ENCODE data around the gene DISP3. TPM values are rescaled to one million over a fixed set of nuclear protein-coding genes. Genes with fewer than 3 reads are reported as not detected.

DISP3 gene
- total and polyA plus RNA-seq, 9 of the 15 experiments (the other 6 are each of a cell fraction or from before 2014, with no cell fraction given): 0.03 to 0.19 (median 0.15) TPM; not detected in 5

DNA sequence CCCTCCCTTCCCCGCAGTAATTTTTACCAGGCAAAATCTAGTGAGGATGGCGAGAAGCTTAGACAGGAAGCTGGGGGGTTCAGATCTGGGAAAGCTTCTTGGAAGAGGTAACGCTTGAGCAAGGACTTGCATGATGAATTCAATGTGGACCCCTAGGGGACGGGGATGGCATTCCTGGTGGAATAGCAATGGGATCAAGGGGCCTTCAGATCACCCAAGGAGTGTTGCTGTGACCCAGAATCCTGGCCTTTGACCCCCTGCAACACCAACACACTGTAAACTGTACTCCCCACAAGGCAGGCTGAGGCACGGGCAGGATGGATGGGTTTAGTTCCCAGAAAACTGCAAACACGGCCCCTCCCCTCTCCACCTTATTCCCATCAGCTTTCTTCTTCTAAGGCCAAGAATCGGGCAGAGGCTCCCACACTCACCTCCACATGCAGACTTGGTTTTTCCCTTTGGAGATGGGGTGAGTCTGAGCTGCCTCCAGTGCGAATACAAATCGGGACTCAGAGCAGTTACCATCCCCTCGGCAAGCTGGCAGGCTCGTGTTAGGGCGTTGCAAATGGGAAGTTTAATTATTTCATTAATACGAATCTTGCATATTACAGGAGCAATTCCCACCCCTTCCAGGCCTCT is 20.1 kb downstream of the DISP3 start (continued):
- TF ChIP-seq, protein P1, sequence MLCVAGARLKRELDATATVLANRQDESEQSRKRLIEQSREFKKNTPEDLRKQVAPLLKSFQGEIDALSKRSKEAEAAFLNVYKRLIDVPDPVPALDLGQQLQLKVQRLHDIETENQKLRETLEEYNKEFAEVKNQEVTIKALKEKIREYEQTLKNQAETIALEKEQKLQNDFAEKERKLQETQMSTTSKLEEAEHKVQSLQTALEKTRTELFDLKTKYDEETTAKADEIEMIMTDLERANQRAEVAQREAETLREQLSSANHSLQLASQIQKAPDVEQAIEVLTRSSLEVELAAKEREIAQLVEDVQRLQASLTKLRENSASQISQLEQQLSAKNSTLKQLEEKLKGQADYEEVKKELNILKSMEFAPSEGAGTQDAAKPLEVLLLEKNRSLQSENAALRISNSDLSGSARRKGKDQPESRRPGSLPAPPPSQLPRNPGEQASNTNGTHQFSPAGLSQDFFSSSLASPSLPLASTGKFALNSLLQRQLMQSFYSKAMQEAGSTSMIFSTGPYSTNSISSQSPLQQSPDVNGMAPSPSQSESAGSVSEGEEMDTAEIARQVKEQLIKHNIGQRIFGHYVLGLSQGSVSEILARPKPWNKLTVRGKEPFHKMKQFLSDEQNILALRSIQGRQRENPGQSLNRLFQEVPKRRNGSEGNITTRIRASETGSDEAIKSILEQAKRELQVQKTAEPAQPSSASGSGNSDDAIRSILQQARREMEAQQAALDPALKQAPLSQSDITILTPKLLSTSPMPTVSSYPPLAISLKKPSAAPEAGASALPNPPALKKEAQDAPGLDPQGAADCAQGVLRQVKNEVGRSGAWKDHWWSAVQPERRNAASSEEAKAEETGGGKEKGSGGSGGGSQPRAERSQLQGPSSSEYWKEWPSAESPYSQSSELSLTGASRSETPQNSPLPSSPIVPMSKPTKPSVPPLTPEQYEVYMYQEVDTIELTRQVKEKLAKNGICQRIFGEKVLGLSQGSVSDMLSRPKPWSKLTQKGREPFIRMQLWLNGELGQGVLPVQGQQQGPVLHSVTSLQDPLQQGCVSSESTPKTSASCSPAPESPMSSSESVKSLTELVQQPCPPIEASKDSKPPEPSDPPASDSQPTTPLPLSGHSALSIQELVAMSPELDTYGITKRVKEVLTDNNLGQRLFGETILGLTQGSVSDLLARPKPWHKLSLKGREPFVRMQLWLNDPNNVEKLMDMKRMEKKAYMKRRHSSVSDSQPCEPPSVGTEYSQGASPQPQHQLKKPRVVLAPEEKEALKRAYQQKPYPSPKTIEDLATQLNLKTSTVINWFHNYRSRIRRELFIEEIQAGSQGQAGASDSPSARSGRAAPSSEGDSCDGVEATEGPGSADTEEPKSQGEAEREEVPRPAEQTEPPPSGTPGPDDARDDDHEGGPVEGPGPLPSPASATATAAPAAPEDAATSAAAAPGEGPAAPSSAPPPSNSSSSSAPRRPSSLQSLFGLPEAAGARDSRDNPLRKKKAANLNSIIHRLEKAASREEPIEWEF (CRISPR knock-in tag; IDR thresholded peaks at IDR 0.05): no peak
- TF ChIP-seq, protein P2, sequence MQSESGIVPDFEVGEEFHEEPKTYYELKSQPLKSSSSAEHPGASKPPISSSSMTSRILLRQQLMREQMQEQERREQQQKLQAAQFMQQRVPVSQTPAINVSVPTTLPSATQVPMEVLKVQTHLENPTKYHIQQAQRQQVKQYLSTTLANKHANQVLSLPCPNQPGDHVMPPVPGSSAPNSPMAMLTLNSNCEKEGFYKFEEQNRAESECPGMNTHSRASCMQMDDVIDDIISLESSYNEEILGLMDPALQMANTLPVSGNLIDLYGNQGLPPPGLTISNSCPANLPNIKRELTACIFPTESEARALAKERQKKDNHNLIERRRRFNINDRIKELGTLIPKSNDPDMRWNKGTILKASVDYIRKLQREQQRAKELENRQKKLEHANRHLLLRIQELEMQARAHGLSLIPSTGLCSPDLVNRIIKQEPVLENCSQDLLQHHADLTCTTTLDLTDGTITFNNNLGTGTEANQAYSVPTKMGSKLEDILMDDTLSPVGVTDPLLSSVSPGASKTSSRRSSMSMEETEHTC (IDR thresholded peaks at IDR 0.05): no peak
- no peak for TF ChIP-seq ZBTB17 (CRISPR knock-in tag; IDR thresholded peaks at IDR 0.05)
- no peak for TF ChIP-seq BACH1 (tag; IDR thresholded peaks at IDR 0.05)
- TF ChIP-seq, protein P3, sequence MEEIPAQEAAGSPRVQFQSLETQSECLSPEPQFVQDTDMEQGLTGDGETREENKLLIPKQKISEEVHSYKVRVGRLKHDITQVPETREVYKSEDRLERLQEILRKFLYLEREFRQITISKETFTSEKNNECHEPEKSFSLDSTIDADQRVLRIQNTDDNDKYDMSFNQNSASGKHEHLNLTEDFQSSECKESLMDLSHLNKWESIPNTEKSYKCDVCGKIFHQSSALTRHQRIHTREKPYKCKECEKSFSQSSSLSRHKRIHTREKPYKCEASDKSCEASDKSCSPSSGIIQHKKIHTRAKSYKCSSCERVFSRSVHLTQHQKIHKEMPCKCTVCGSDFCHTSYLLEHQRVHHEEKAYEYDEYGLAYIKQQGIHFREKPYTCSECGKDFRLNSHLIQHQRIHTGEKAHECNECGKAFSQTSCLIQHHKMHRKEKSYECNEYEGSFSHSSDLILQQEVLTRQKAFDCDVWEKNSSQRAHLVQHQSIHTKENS (CRISPR knock-in tag; IDR thresholded peaks at IDR 0.05): no peak
- no peak for TF ChIP-seq ZEB2 (IDR thresholded peaks at IDR 0.05)
- no peak for TF ChIP-seq YBX1 (IDR thresholded peaks at IDR 0.05)
- no peak for TF ChIP-seq ZNF717 (CRISPR knock-in tag; IDR thresholded peaks at IDR 0.05)
- TF ChIP-seq, protein P4, sequence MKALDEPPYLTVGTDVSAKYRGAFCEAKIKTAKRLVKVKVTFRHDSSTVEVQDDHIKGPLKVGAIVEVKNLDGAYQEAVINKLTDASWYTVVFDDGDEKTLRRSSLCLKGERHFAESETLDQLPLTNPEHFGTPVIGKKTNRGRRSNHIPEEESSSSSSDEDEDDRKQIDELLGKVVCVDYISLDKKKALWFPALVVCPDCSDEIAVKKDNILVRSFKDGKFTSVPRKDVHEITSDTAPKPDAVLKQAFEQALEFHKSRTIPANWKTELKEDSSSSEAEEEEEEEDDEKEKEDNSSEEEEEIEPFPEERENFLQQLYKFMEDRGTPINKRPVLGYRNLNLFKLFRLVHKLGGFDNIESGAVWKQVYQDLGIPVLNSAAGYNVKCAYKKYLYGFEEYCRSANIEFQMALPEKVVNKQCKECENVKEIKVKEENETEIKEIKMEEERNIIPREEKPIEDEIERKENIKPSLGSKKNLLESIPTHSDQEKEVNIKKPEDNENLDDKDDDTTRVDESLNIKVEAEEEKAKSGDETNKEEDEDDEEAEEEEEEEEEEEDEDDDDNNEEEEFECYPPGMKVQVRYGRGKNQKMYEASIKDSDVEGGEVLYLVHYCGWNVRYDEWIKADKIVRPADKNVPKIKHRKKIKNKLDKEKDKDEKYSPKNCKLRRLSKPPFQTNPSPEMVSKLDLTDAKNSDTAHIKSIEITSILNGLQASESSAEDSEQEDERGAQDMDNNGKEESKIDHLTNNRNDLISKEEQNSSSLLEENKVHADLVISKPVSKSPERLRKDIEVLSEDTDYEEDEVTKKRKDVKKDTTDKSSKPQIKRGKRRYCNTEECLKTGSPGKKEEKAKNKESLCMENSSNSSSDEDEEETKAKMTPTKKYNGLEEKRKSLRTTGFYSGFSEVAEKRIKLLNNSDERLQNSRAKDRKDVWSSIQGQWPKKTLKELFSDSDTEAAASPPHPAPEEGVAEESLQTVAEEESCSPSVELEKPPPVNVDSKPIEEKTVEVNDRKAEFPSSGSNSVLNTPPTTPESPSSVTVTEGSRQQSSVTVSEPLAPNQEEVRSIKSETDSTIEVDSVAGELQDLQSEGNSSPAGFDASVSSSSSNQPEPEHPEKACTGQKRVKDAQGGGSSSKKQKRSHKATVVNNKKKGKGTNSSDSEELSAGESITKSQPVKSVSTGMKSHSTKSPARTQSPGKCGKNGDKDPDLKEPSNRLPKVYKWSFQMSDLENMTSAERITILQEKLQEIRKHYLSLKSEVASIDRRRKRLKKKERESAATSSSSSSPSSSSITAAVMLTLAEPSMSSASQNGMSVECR (CRISPR knock-in tag; IDR thresholded peaks at IDR 0.05): no peak
- no peak for TF ChIP-seq RCOR1 (IDR thresholded peaks at IDR 0.05; ENCODE audit: borderline replicate concordance in 1 of 2, low read depth in 2 of 2, low read length in 2 of 2)
- no peak for TF ChIP-seq KDM2B (CRISPR knock-in tag; IDR thresholded peaks at IDR 0.05)
- TF ChIP-seq NR2C2 (CRISPR knock-in tag; IDR thresholded peaks at IDR 0.05): no peak
- no peak for TF ChIP-seq NR2C2 (tag; IDR thresholded peaks at IDR 0.05)
- TF ChIP-seq NCOA1 (IDR thresholded peaks at IDR 0.05; ENCODE audit: low read depth): no peak
